Endothelial cell of umbilical vein (primary cell): ENCODE measurements around the gene PGK2. TPM values are rescaled to one million over a fixed set of nuclear protein-coding genes. Genes with fewer than 3 reads are reported as not detected.

ENCODE experiments used
- BruUV-seq: library from RNA; stranded (reverse); fragments of 400-500 nt; replicated peaks from 2 replicates; lab custom pipeline; 2021; lab: Mats Ljungman, UMichigan
- CTCF ChIA-PET: fragments of 300-600, 350-600 bp; sonication (Branson Sonifier 250); formaldehyde crosslinking; loops from one replicate; lab custom pipeline; 2021; ENCODE audit warnings: antibody characterized with exemption, inconsistent platforms; lab: Charles Lee
- POLR2A ChIA-PET: fragments of 300-600, 350-600 bp; sonication (Branson Sonifier 250); formaldehyde crosslinking; loops from one replicate; lab custom pipeline; 2021; ENCODE audit warnings: antibody characterized with exemption, inconsistent platforms; lab: Charles Lee
- DNase-seq: peaks from one replicate; pipeline ENCODE4 v3.0.0-alpha.2; 2011; ENCODE audit warnings: low read depth, low spot score
- FAIRE-seq: peaks from 2 replicates; lab custom pipeline; 2011; peaks lifted over from hg19 to GRCh38; lab: Jason Lieb, UNC
- H2AFZ ChIP-seq: 2 replicates; pipeline ENCODE4 v1.6.0; 2012; ENCODE audit warnings: low read depth, low read length, control low read depth, inconsistent platforms
- H3K27ac ChIP-seq: 2 replicates; pipeline ENCODE4 v1.5.1; 2011; ENCODE audit warnings: low read depth, mild to moderate bottlenecking, control low read depth, low read length, moderate library complexity; ENCODE audit not compliant: insufficient read depth
- H3K27me3 ChIP-seq, 2 experiments: 2 replicates each; pipeline versions ENCODE4 v1.6.0 to v1.6.1; 2011; ENCODE audit warnings: low read length in 2 of 2, mixed read lengths in 1 of 2; ENCODE audit not compliant: control insufficient read depth in 2 of 2, insufficient read depth in 2 of 2
- H3K36me3 ChIP-seq, 2 experiments: 2 replicates in 1 of 2; 3 replicates in 1 of 2; pipeline ENCODE4 v1.5.1; 2011; ENCODE audit warnings: low read length in 2 of 2, mild to moderate bottlenecking in 1 of 2, moderate library complexity in 1 of 2; ENCODE audit not compliant: control insufficient read depth in 2 of 2, insufficient read depth in 2 of 2; ENCODE audit errors: extremely low read depth in 1 of 2
- H3K4me1 ChIP-seq: 3 replicates; pipeline ENCODE4 v1.5.1; 2011; ENCODE audit warnings: mild to moderate bottlenecking, low read length; ENCODE audit not compliant: control insufficient read depth, insufficient read depth; ENCODE audit errors: extremely low read depth
- H3K4me2 ChIP-seq: 2 replicates; pipeline ENCODE4 v1.6.1; 2011; ENCODE audit warnings: low read length, control low read depth, mixed read lengths; ENCODE audit not compliant: insufficient read depth
- H3K4me3 ChIP-seq, 3 experiments: fragments of 200-600 bp in 1 of 3; sonication (generic), shearing (Covaris generic) in 1 of 3; replicated peaks in 1 of 3; 2 replicates each; pipeline ENCODE4 v1.5.1; 2011 to 2016; ENCODE audit warnings: control low read depth in 3 of 3, low read length in 3 of 3, mild to moderate bottlenecking in 2 of 3, inconsistent platforms in 1 of 3, low read depth in 1 of 3, moderate library complexity in 1 of 3; ENCODE audit not compliant: insufficient read depth in 1 of 3
- H3K79me2 ChIP-seq: 2 replicates; pipeline ENCODE4 v1.6.0; 2012; ENCODE audit warnings: low read length, inconsistent platforms; ENCODE audit not compliant: control insufficient read depth, insufficient read depth
- H3K9ac ChIP-seq: replicated peaks from 2 replicates; pipeline ENCODE3; 2011; ENCODE audit warnings: low read length, control low read depth; ENCODE audit not compliant: insufficient read depth; ENCODE audit errors: extremely low read depth
- H3K9me1 ChIP-seq: replicated peaks from 3 replicates; pipeline ENCODE4 v1.6.0; 2011; ENCODE audit warnings: mild to moderate bottlenecking, low read length; ENCODE audit not compliant: control insufficient read depth, insufficient read depth; ENCODE audit errors: extremely low read depth
- H3K9me3 ChIP-seq: replicated peaks from 2 replicates; pipeline ENCODE4 v1.5.1; 2012; ENCODE audit warnings: low read length, inconsistent platforms; ENCODE audit not compliant: control insufficient read depth, insufficient read depth
- H4K20me1 ChIP-seq: replicated peaks from 2 replicates; pipeline ENCODE3; 2011; ENCODE audit warnings: mild to moderate bottlenecking, low read length; ENCODE audit not compliant: control insufficient read depth, insufficient read depth; ENCODE audit errors: extremely low read depth
- CTCF ChIP-seq, 2 donors: IDR thresholded peaks; 1 replicate in 1 of 2; 2 replicates in 1 of 2; pipeline ENCODE4 v1.5.1; 2011; ENCODE audit warnings: low read length in 2 of 2, mild to moderate bottlenecking in 2 of 2, moderate library complexity in 2 of 2, control low read depth in 1 of 2, inconsistent platforms in 1 of 2, low read depth in 1 of 2; ENCODE audit not compliant: insufficient read depth in 1 of 2; ENCODE audit errors: extremely low read depth in 1 of 2
- EZH2 ChIP-seq: IDR thresholded peaks from 2 replicates; pipeline ENCODE4 v1.6.1; 2012; ENCODE audit warnings: borderline replicate concordance, low read depth, mild to moderate bottlenecking, moderate library complexity, low read length, inconsistent platforms; ENCODE audit not compliant: severe bottlenecking
- FOS ChIP-seq: IDR thresholded peaks from 2 replicates; pipeline ENCODE4 v1.6.1; 2011; ENCODE audit warnings: mild to moderate bottlenecking, low read length, moderate library complexity, borderline replicate concordance; ENCODE audit not compliant: insufficient read depth
- GATA2 ChIP-seq: IDR thresholded peaks from 2 replicates; pipeline ENCODE4 v1.7.0; 2011; ENCODE audit warnings: low read depth, mild to moderate bottlenecking, moderate library complexity, mixed read lengths, low read length; ENCODE audit not compliant: insufficient read length, insufficient read depth
- JUN ChIP-seq: IDR thresholded peaks from 2 replicates; pipeline ENCODE4 v1.6.1; 2011; ENCODE audit warnings: borderline replicate concordance, low read depth; ENCODE audit not compliant: insufficient read length, insufficient read depth
- MAX ChIP-seq: IDR thresholded peaks from 2 replicates; pipeline ENCODE4 v1.6.1; 2011; ENCODE audit not compliant: insufficient read depth, insufficient read length
- MYC ChIP-seq: IDR thresholded peaks from one replicate; pipeline ENCODE4 v1.6.1; 2011; ENCODE audit warnings: mild to moderate bottlenecking, low read depth, low read length
- POLR2A ChIP-seq: IDR thresholded peaks from 2 replicates; pipeline ENCODE4 v1.6.1; 2012; ENCODE audit warnings: low read depth, mild to moderate bottlenecking, control low read depth, low read length
- POLR2AphosphoS5 ChIP-seq: IDR thresholded peaks from 2 replicates; pipeline ENCODE4 v1.6.1; 2012; ENCODE audit warnings: low read depth, mild to moderate bottlenecking, control low read depth, low read length, moderate library complexity; ENCODE audit not compliant: insufficient read depth
- dilution Hi-C: fragments of 300-500 bp; cut with MboI; formaldehyde crosslinking; loops from one replicate; pipeline ENCODE4 v1.15.0; 2019; ENCODE audit warnings: low sequenced_read_pairs; ENCODE audit not compliant: extremely low pct_ligation_motif_present
- intact Hi-C: fragments of 100-400 bp; cut with micrococcal nuclease; formaldehyde crosslinking; loops from one replicate; pipeline ENCODE4 v1.10.0; 2022
- polyA plus RNA-seq, 4 experiments: library from polyadenylated mRNA; depleted of rRNA in 3 of 4; stranded (reverse) in 3 of 4; unstranded in 1 of 4; fragments of >200 nt; gene quantifications; 2 replicates each; pipeline versions ENCODE4 v1.2.1 to v1.2.3, GENCODE V29; 2011 to 2012; ENCODE audit warnings: missing spikeins in 1 of 4
- total RNA-seq: library from RNA; stranded (reverse); gene quantifications from 2 replicates; pipeline ENCODE4 v1.2.3, GENCODE V29; 2021

Gene PGK2
- total and polyA plus RNA-seq, 2 donors (not counting 3 experiments of a cell fraction or from before 2014, with no cell fraction given) = not detected

- no peaks in the 10 kb centered on the region for H3K27me3 ChIP-seq
- no peak overlapping the region for H3K4me3 ChIP-seq
- H2AFZ ChIP-seq = no peak overlapping the region
- H3K27ac ChIP-seq = no peak overlapping the region
- no peaks in the 10 kb centered on the region for H3K9me1 ChIP-seq
- H3K4me1 ChIP-seq = no peaks in the 10 kb centered on the region
- H3K9ac ChIP-seq = no peak overlapping the region
- H4K20me1 ChIP-seq = no peaks in the 10 kb centered on the region
- H3K79me2 ChIP-seq = no peaks in the 10 kb centered on the region
- H3K4me2 ChIP-seq = no peak overlapping the region
- peaks cover 4% of the 10 kb centered on the region for H3K9me3 ChIP-seq
- no peaks in the 10 kb centered on the region for H3K36me3 ChIP-seq
- TF ChIP-seq POLR2AphosphoS5 = no peak
- TF ChIP-seq CTCF (IDR thresholded peaks at IDR 0.05; ENCODE audit: extremely low read depth in 1 of 2, insufficient read depth in 1 of 2, low read depth in 1 of 2, low read length in 2 of 2) = no peak
- no peak for TF ChIP-seq MYC
- no peak for TF ChIP-seq FOS
- no peak for TF ChIP-seq POLR2A
- no peak for TF ChIP-seq JUN
- TF ChIP-seq EZH2 = no peak
- no peak for TF ChIP-seq MAX
- no peak for TF ChIP-seq GATA2
- ChIA-PET CTCF (no interaction called here), POLR2A (no interaction called here)
- BruUV-seq = no TSS peak
- intact Hi-C loops (no loop called here), dilution Hi-C loops (no loop called here)
- FAIRE-seq (no peak), DNase-seq (no peak)
Observed at GRCh38 chr6:49784272-49784671, 2.8 kb downstream of the PGK2 start.
